PC-9 (cell line): ENCODE data around the gene PDE11A. TPM values are rescaled to one million over a fixed set of nuclear protein-coding genes. Genes with fewer than 3 reads are reported as not detected.

Source experiments
- BruUV-seq: library from RNA; stranded (reverse); fragments of 400-500 nt; replicated peaks from 2 replicates; lab custom pipeline; 2021; lab: Mats Ljungman, UMichigan
- CTCF ChIA-PET: fragments of 300-600 bp; sonication (Branson Sonifier 250); formaldehyde crosslinking; loops from one replicate; lab custom pipeline; 2022; ENCODE audit warnings: antibody characterized with exemption; lab: Charles Lee
- POLR2A ChIA-PET: fragments of 300-600 bp; sonication (Branson Sonifier 250); formaldehyde crosslinking; loops from one replicate; lab custom pipeline; 2022; ENCODE audit warnings: antibody characterized with exemption; ENCODE audit not compliant: unreplicated experiment; lab: Charles Lee
- DNase-seq, 2 experiments: peaks; one replicate each; pipeline versions ENCODE4 v3.0.0 to v3.0.0-alpha.2; 2015 to 2022; ENCODE audit warnings: mixed read lengths in 1 of 2
- H2AFZ ChIP-seq: fragments of 200-600 bp; sonication (generic); 2 replicates; pipeline ENCODE4 v1.8.1; 2017; ENCODE audit warnings: antibody characterized with exemption
- H3F3A ChIP-seq: fragments of 200-600 bp; sonication (generic); 2 replicates; pipeline ENCODE4 v1.8.1; 2017; ENCODE audit warnings: antibody characterized with exemption, mild to moderate bottlenecking, low read depth; ENCODE audit not compliant: insufficient read depth
- H3K27ac ChIP-seq: fragments of 200-600 bp; sonication (generic); 2 replicates; pipeline ENCODE4 v1.6.1; 2016; ENCODE audit warnings: mixed run types
- H3K27me3 ChIP-seq: fragments of 200-600 bp; sonication (generic); 2 replicates; pipeline ENCODE4 v1.6.1; 2016; ENCODE audit warnings: low read depth, mixed run types; ENCODE audit not compliant: insufficient read depth
- H3K36me3 ChIP-seq: fragments of 200-600 bp; sonication (generic); 2 replicates; pipeline ENCODE4 v1.6.1; 2016; ENCODE audit warnings: low read depth, mixed run types
- H3K4me1 ChIP-seq: fragments of 200-600 bp; sonication (generic); replicated peaks from 2 replicates; pipeline ENCODE4 v1.6.1; 2016; ENCODE audit warnings: mixed run types; ENCODE audit not compliant: insufficient read depth
- H3K4me2 ChIP-seq: fragments of 200-600 bp; sonication (generic); 2 replicates; pipeline ENCODE4 v1.6.1; 2017; ENCODE audit warnings: mixed run types
- H3K4me3 ChIP-seq: fragments of 200-600 bp; sonication (generic); 2 replicates; pipeline ENCODE4 v1.6.1; 2016; ENCODE audit warnings: mixed run types
- H3K79me2 ChIP-seq: fragments of 200-600 bp; sonication (generic); 2 replicates; pipeline ENCODE4 v1.6.1; 2017; ENCODE audit warnings: low read depth, mixed run types
- H3K9me2 ChIP-seq: fragments of 200-600 bp; sonication (generic); 2 replicates; pipeline ENCODE4 v1.8.1; 2017; ENCODE audit warnings: mild to moderate bottlenecking; ENCODE audit not compliant: insufficient read depth
- H3K9me3 ChIP-seq: fragments of 200-600 bp; sonication (generic); 2 replicates; pipeline ENCODE4 v1.8.1; 2016; ENCODE audit warnings: low read depth; ENCODE audit not compliant: insufficient read depth
- H4K20me1 ChIP-seq: fragments of 200-600 bp; sonication (generic); 2 replicates; pipeline ENCODE4 v1.8.1; 2017; ENCODE audit not compliant: insufficient read depth
- EZH2 ChIP-seq: fragments of 200-600 bp; sonication (generic); IDR thresholded peaks from 2 replicates; pipeline ENCODE4 v1.8.0; 2017; ENCODE audit warnings: antibody characterized with exemption, low read depth
- intact Hi-C: fragments of 100-400 bp; cut with micrococcal nuclease; formaldehyde crosslinking; loops from one replicate; pipeline ENCODE4 v1.10.0; 2022; ENCODE audit not compliant: unreplicated experiment
- total RNA-seq: library from RNA; stranded (reverse); gene quantifications from 2 replicates; pipeline ENCODE4 v1.2.3, GENCODE V29; 2021
- TF ChIP-seq, protein P1 (sequence below): fragments of 200-600 bp; sonication (generic); conservative IDR thresholded peaks from 2 replicates; pipeline ENCODE4 v1.6.1; 2017; ENCODE audit warnings: mixed run types, antibody characterized with exemption, mild to moderate bottlenecking, moderate library complexity

Gene PDE11A
- total RNA-seq, 1 experiment from 2014 or later = 1.4 TPM

DNA sequence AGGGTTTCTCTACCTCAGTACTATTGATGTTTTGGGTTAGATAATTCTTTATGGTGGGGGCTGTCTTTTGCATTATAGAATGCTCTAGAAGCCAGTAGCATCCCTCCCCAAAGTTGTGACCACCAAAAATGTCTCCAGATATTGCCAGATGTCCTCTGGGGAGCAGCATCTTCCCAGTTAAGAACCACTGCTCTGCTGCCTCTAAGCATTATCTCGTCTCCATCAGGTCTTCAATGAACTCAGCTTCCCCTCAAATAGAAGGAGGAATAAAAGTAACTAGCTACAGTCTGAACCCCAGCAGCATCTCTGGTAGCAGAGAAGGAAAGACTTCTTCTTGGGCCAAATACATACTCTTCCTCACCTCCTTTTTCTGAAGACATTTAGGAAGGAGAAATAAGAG, 435.9 kb downstream of the PDE11A start:
- no peaks in the 10 kb centered on the region for H3K9me3 ChIP-seq
- H3F3A ChIP-seq = no peaks in the 10 kb centered on the region
- no peak overlapping the region for H3K4me2 ChIP-seq
- ChIA-PET POLR2A (no interaction called here), CTCF (no interaction called here)
- no peaks in the 10 kb centered on the region for H3K79me2 ChIP-seq
- no peak overlapping the region for H3K27ac ChIP-seq
- H3K4me1 ChIP-seq = no peaks in the 10 kb centered on the region
- TF ChIP-seq EZH2 = no peak
- TF ChIP-seq, protein P1, sequence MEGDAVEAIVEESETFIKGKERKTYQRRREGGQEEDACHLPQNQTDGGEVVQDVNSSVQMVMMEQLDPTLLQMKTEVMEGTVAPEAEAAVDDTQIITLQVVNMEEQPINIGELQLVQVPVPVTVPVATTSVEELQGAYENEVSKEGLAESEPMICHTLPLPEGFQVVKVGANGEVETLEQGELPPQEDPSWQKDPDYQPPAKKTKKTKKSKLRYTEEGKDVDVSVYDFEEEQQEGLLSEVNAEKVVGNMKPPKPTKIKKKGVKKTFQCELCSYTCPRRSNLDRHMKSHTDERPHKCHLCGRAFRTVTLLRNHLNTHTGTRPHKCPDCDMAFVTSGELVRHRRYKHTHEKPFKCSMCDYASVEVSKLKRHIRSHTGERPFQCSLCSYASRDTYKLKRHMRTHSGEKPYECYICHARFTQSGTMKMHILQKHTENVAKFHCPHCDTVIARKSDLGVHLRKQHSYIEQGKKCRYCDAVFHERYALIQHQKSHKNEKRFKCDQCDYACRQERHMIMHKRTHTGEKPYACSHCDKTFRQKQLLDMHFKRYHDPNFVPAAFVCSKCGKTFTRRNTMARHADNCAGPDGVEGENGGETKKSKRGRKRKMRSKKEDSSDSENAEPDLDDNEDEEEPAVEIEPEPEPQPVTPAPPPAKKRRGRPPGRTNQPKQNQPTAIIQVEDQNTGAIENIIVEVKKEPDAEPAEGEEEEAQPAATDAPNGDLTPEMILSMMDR = no peak
- no peak overlapping the region for H2AFZ ChIP-seq
- no peaks in the 10 kb centered on the region for H3K36me3 ChIP-seq
- intact Hi-C loops = no loop called here
- no TSS peak for BruUV-seq
- DNase-seq = no peak
- no peaks in the 10 kb centered on the region for H4K20me1 ChIP-seq
- no peaks in the 10 kb centered on the region for H3K27me3 ChIP-seq
- H3K4me3 ChIP-seq = no peak overlapping the region
- 0 out of 2 replicates have a peak, but pooled peaks cover 5% of the 10 kb centered on the region for H3K9me2 ChIP-seq

DNA sequence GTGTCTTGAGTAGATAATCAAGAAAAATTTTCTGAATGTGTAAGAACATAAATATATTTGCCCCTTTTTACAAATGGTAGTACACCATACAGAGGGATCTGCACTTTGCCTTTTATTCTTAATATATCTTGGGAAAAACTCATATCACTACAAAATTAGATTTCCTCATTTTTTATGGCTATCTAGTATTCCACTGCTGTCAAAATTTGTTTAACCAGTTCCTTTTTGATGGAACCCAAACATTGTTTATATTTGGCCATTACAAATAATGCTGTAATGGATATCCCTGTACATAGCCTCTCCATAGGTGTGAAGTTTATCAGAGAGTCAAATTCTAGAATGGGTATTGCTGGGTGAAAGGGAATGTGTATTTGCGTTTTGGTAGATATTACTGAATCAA, 436.9 kb downstream of the PDE11A start:
- Histone ChIP-seq H3K27me3 (no peaks in the 10 kb centered on the region), H3K36me3 (no peaks in the 10 kb centered on the region), H3K4me3 (no peak overlapping the region), H2AFZ (no peak overlapping the region), H3K9me3 (no peaks in the 10 kb centered on the region), H3F3A (no peaks in the 10 kb centered on the region), H3K9me2 (0 out of 2 replicates have a peak, but pooled peaks cover 5% of the 10 kb centered on the region), H3K79me2 (no peaks in the 10 kb centered on the region), H3K4me2 (no peak overlapping the region), H3K4me1 (no peaks in the 10 kb centered on the region), H3K27ac (no peak overlapping the region), H4K20me1 (no peaks in the 10 kb centered on the region)
- ChIA-PET CTCF (no interaction called here), POLR2A (no interaction called here)
- no TSS peak for BruUV-seq
- TF ChIP-seq EZH2 = no peak
- TF ChIP-seq, protein P1 = no peak
- DNase-seq = no peak
- intact Hi-C loops = no loop called here

DNA sequence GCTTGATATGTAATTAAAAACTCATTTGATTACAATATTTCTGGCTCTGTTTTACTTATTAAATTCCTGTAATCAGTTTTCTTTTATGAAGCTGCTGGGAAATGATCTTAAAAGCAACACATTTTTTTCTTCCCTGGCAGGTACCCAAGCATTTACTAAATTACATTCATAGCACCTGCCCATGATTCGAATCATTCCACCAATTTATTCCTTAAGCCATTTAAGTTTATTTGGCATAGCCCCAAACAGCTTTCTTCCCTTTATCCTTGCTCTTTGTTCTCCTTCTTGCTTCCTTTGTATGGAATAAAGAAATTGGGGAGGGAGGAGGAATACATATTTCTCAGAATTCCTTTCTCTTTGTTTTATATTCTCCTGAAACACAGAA, 438.7 kb downstream of the PDE11A start:
- Histone ChIP-seq H3K9me3 (no peaks in the 10 kb centered on the region), H3K4me2 (no peak overlapping the region), H3K27me3 (no peaks in the 10 kb centered on the region), H4K20me1 (no peaks in the 10 kb centered on the region), H3K4me3 (no peak overlapping the region), H3K36me3 (no peaks in the 10 kb centered on the region), H3K9me2 (0 out of 2 replicates have a peak, but pooled peaks cover 5% of the 10 kb centered on the region), H3K27ac (no peak overlapping the region), H3K79me2 (no peaks in the 10 kb centered on the region), H3F3A (no peaks in the 10 kb centered on the region), H2AFZ (no peak overlapping the region), H3K4me1 (no peaks in the 10 kb centered on the region)
- BruUV-seq = no TSS peak
- POLR2A ChIA-PET = no interaction called here
- intact Hi-C loops = no loop called here
- no peak for TF ChIP-seq EZH2
- TF ChIP-seq, protein P1 = no peak
- CTCF ChIA-PET = no interaction called here
- DNase-seq = no peak
